Psoas muscle (tissue), 8 donors: ENCODE results near the gene BNIP5. TPM values are rescaled to one million over a fixed set of nuclear protein-coding genes. Genes with fewer than 3 reads are reported as not detected.

Experiments used
- ATAC-seq, 4 donors: fragments of 200-7000 bp; cut with Tn5 transposase; one replicate each; pipeline ENCODE4 v1.9.1; 2020; ENCODE audit warnings: moderate library complexity in 3 of 4, mild to moderate bottlenecking in 2 of 4
- DNase-seq, 2 donors: peaks; one replicate each; pipeline ENCODE4 v3.0.0-alpha.2; 2020
- H3K27ac ChIP-seq: fragments of 200-600 bp; one replicate; pipeline ENCODE4 v1.8.0; 2022
- H3K27me3 ChIP-seq, 3 donors: fragments of 200-600 bp in 1 of 3; one replicate each; pipeline versions ENCODE4 v1.6.1 to v1.8.0; 2013 to 2022; ENCODE audit warnings: low read length in 2 of 3, mild to moderate bottlenecking in 2 of 3, moderate library complexity in 1 of 3; ENCODE audit not compliant: insufficient read depth in 3 of 3
- H3K36me3 ChIP-seq, 2 donors: fragments of 200-600 bp in 1 of 2; one replicate each; pipeline versions ENCODE4 v1.6.1 to v1.8.0; 2013 to 2022; ENCODE audit warnings: low read depth in 1 of 2, mild to moderate bottlenecking in 1 of 2, moderate library complexity in 1 of 2; ENCODE audit not compliant: insufficient read depth in 1 of 2
- H3K4me1 ChIP-seq: fragments of 200-600 bp; one replicate; pipeline ENCODE4 v1.8.0; 2022
- H3K4me3 ChIP-seq: fragments of 200-600 bp; one replicate; pipeline ENCODE4 v1.8.0; 2022; ENCODE audit warnings: mild to moderate bottlenecking
- H3K9me3 ChIP-seq: fragments of 200-600 bp; one replicate; pipeline ENCODE4 v1.8.0; 2022
- CTCF ChIP-seq: fragments of 200-600 bp; IDR thresholded peaks from one replicate; pipeline ENCODE4 v1.8.0; 2022; ENCODE audit warnings: antibody characterized with exemption
- WGBS, 3 donors: extraction: QIAGEN DNeasy Blood & Tissue Kit; methylation state at CpG; one replicate each; pipeline versions ENCODE4 v1.1.6 to v1.1.7; 2013; 5-methylcytosine and 5-hydroxymethylcytosine counted together
- intact Hi-C, 2 donors: fragments of 100-400 bp; cut with DNase I; formaldehyde crosslinking; loops; one replicate each; pipeline versions ENCODE4 v1.11.0 to v1.14.2; 2022
- polyA plus RNA-seq, 3 donors: library from polyadenylated mRNA; stranded (reverse); fragments of 200-250 nt; gene quantifications; one replicate each; pipeline ENCODE4 v1.2.3, GENCODE V29; 2013
- total RNA-seq, 4 donors: library from RNA; stranded (reverse); fragmentation: NEBNext Ultra II Directional in 2 of 4; extraction: Animal tissue kit (Norgen Biotek cat#: 25700) in 2 of 4; gene quantifications; one replicate each; pipeline versions ENCODE4 v1.2.1 to v1.2.4, GENCODE V29; 2021 to 2023
- donor health status: healthy with polysubstance abuse.
- donor health status: DM: no; HTN: no; CAD: no; lungs with moderate emphysema.
- donor health status: Bipolar disorder and iron deficiency.
- donor health status: healthy.
- donor health status: DM: yes; HTN: yes; CAD: no.
- donor health status: DM: no; HTN: no; CAD: no.
- donor health status: DM: no; HTN: no; CAD: no.
- donor health status: DM: yes; HTN: yes; CAD: no.

BNIP5 gene
- total and polyA plus RNA-seq, 7 donors, result 0.01 TPM; not detected in 6

GRCh38 chr6:36349240-36349639 is 12.6 kb upstream of the BNIP5 start:
- Histone ChIP-seq H3K27ac (no peak overlapping the region), H3K36me3 (no peaks in the 10 kb centered on the region), H3K4me1 (no peaks in the 10 kb centered on the region), H3K4me3 (no peak overlapping the region), H3K9me3 (no peaks in the 10 kb centered on the region), H3K27me3 (peaks cover 0 to 29% (median 0%) of the 10 kb centered on the region in 3 donors)
- 82 to 86% (median 84%) methylated on average over 6 of the region's 6 CpGs for WGBS, 3 donors
- TF ChIP-seq CTCF, result no peak
- intact Hi-C loops, result no loop called here
- DNase-seq (no peak), ATAC-seq (no peak)

GRCh38 chr6:36347621-36348020 is 10.9 kb upstream of the BNIP5 start:
- no peak for TF ChIP-seq CTCF
- no peaks in the 10 kb centered on the region for H3K9me3 ChIP-seq
- WGBS, 3 donors, result 88 to 94% (median 92%) methylated on average over 4 of the region's 4 CpGs
- ATAC-seq (no peak), DNase-seq (no peak)
- intact Hi-C loops, result no loop called here
- no peaks in the 10 kb centered on the region for H3K4me1 ChIP-seq
- peaks cover 0 to 20% (median 0%) of the 10 kb centered on the region in 3 donors for H3K27me3 ChIP-seq
- no peak overlapping the region for H3K27ac ChIP-seq
- no peak overlapping the region for H3K4me3 ChIP-seq
- no peaks in the 10 kb centered on the region for H3K36me3 ChIP-seq

GRCh38 chr6:36346486-36347273 is 10.0 kb upstream of the BNIP5 start:
- Histone ChIP-seq H3K36me3 (no peaks in the 10 kb centered on the region), H3K27ac (no peak overlapping the region), H3K9me3 (no peaks in the 10 kb centered on the region), H3K27me3 (peaks cover 0 to 20% (median 0%) of the 10 kb centered on the region in 3 donors), H3K4me3 (no peak overlapping the region), H3K4me1 (no peaks in the 10 kb centered on the region)
- intact Hi-C loops, result no loop called here
- DNase-seq, result no peak
- TF ChIP-seq CTCF, result no peak
- 57 to 64% (median 59%) methylated on average over 20 of the region's 20 CpGs for WGBS, 3 donors
- ATAC-seq, result no peak

- no peak for TF ChIP-seq CTCF
- 83 to 86% (median 84%) methylated on average over 13 of the region's 13 CpGs for WGBS, 3 donors
- H3K27me3 ChIP-seq, result peaks cover 0 to 25% (median 0%) of the 10 kb centered on the region in 3 donors
These were observed 9.2 kb upstream of the BNIP5 start for GRCh38 chr6:36345681-36346466.

More at GRCh38 chr6:36345681-36346466, 9.2 kb upstream of the BNIP5 start:
- no peak overlapping the region for H3K27ac ChIP-seq
- no peak for DNase-seq
- no peak overlapping the region for H3K4me3 ChIP-seq
- peaks cover 2% of the 10 kb centered on the region for H3K4me1 ChIP-seq
- ATAC-seq, result no peak
- H3K36me3 ChIP-seq, result no peaks in the 10 kb centered on the region
- intact Hi-C loops, result no loop called here
- H3K9me3 ChIP-seq, result no peaks in the 10 kb centered on the region
